NCI-H2196 (cell line): ENCODE measurements around the gene SLCO2B1.

Experiments
- DNase-seq: peaks from one replicate; lab custom pipeline; 2025; ENCODE audit not compliant: unreplicated experiment; lab: John Stamatoyannopoulos, UW

SLCO2B1 gene

GRCh38 chr11:75160880-75161279, 10.0 kb downstream of the SLCO2B1 start:
- no peak for DNase-seq

- no peak for DNase-seq
Measured at GRCh38 chr11:75161506-75162095, 10.7 kb downstream of the SLCO2B1 start.

DNA sequence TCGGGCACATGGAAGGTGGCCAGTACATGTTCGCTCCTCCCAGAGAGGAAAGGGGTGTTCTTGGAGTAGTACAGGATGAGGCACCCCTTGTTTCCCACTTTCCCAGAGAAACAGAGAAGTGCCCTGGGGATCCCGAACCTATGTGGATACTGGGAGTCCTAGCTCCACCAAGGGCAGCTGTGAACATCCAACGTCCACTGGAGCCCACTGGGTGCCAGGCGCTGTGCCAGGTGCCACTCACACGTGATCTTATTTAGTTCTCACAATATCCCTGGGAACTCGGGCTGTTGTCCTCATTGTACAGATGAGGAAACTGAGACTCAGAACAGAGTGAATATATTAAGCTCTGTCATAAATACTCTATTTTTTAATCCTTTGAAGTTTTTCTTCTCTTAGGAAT, 12.0 kb downstream of the SLCO2B1 start:
- no peak for DNase-seq

GRCh38 chr11:75163921-75164849, 13.3 kb downstream of the SLCO2B1 start:
- DNase-seq: no peak

DNA sequence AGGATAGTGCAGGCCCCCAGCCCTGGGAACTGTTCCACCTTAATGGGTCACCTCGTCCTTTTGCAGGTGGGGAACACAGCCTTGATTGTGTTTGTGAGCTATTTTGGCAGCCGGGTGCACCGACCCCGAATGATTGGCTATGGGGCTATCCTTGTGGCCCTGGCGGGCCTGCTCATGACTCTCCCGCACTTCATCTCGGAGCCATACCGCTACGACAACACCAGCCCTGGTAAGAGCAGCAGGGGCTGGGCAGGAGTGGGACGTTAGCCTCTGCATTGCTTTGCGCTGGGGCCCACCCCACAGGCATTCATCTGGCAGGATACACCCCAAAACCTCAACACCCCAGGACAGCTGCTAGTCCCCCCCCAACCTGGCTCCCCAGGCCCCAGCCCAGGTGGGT, 14.8 kb downstream of the SLCO2B1 start:
- DNase-seq: no peak

- no peak for DNase-seq
Measured at GRCh38 chr11:75166791-75167190, 15.9 kb downstream of the SLCO2B1 start.

DNA sequence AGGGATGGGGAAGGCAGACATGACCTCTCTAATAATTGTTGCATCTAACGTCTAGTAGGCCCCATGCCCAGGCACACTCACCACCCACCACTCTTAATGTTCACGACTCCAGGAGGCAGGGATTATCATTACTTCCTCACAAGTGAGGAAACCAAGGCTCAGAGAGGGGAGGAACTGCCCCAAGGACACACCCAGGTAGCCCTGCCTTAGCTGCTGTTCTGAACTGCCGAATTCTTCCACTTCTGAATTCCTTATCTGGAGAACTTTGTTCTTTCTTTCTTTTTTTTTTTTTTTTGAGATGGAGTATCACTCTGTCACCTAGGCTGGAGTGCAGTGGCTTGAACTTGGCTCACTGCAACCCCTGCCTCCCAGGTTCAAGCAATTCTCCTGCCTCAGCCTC, 16.7 kb downstream of the SLCO2B1 start:
- DNase-seq: no peak

DNA sequence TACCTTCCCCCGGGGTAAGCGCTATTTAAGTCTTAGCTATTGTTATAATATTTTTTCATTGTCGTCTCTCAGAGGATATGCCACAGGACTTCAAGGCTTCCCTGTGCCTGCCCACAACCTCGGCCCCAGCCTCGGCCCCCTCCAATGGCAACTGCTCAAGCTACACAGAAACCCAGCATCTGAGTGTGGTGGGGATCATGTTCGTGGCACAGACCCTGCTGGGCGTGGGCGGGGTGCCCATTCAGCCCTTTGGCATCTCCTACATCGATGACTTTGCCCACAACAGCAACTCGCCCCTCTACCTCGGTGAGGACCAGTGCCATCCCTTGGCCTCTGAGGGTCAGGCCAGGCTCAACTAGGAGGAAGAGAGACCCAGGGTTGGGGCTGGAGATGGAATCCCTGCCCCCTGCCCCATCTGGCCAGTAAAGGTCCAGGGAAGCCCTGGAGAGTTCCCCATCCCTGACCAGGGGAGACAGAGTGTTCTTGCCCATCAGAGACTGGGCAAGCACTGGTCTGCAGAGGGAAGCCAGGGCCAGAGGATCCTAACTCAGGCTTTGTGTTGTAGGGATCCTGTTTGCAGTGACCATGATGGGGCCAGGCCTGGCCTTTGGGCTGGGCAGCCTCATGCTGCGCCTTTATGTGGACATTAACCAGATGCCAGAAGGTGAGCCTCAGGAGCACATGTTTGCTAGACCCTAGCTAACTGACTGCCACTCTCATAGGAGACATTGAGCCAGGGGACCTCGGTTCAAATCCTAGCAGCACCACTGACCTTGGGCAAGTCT, 18.4 kb downstream of the SLCO2B1 start:
- no peak for DNase-seq

DNA sequence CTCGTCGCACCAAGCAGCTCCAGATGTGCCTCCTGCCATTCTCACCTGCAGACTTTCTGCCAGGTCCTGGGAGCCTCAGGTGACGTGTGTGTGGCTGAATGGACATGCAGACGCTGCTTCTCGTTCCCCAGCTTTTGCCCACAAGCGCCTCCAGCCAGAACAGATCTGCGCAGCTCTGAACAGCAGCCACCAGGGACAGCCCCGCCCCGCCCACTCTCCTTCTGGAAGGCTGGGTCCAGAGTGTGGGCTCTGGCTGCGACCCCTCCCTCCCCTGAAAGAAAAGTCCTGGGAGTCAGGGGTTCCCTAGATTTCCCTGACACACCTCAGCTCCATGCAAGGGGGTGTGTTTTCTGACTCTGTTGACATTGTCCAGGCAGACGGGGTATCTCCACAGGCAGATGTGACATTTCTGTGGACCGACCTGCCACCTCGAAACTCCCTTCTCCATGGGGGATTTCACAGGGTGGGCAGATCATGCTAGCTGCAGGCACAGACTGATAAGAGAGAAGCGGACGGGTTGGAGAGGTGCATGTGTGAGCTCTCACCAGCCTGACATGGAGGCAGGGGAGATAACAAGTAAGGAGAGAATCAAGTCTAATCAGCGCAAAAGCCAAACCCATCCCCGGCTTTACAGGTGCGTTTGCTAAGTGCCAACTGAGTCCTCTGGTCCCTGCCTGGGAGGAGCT, 19.8 kb downstream of the SLCO2B1 start:
- no peak for DNase-seq

DNA sequence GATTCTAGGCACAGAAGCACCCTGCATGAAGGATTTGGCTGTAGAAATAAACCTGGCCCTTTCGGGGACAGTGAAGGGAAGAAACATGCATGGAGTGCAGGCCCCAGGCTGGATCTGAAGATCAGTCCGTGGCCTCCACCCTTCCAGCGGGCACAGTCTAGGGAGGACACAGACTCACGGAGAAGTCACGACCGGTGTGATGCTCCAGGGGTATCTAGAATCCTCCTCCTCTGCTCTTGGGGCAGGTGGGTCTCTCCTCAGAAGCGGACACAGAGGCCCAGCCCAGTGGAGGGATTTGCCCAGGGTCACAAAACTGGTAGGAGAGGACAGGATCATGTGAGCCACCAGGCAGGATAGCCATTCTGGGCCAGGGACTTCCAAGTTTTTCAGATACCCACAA, 22.4 kb downstream of the SLCO2B1 start:
- no peak for DNase-seq

- no peak for DNase-seq
Measured at GRCh38 chr11:75174781-75175370, 24.0 kb downstream of the SLCO2B1 start.

DNA sequence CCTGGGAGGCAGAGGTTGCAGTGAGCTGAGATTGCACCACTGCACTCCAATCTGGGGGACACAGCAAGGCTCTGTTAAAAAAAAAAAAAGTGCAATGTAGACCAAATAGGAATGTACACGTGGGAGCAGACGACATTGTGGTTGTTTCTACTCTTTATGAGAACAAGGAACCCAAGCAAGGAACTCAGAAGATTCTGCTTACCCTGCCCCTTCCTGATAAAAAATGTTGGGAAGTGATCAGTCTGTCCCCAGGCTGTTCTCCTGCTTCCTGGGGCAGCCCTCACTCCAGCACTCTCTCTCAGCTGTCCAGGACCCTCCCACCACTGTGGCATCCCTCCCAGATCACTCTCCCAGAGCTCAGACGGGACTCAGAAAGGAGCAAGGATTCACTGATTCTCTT, 31.8 kb downstream of the SLCO2B1 start:
- no peak for DNase-seq

- no peak for DNase-seq
Measured at GRCh38 chr11:75184051-75184450, 33.1 kb downstream of the SLCO2B1 start.

DNA sequence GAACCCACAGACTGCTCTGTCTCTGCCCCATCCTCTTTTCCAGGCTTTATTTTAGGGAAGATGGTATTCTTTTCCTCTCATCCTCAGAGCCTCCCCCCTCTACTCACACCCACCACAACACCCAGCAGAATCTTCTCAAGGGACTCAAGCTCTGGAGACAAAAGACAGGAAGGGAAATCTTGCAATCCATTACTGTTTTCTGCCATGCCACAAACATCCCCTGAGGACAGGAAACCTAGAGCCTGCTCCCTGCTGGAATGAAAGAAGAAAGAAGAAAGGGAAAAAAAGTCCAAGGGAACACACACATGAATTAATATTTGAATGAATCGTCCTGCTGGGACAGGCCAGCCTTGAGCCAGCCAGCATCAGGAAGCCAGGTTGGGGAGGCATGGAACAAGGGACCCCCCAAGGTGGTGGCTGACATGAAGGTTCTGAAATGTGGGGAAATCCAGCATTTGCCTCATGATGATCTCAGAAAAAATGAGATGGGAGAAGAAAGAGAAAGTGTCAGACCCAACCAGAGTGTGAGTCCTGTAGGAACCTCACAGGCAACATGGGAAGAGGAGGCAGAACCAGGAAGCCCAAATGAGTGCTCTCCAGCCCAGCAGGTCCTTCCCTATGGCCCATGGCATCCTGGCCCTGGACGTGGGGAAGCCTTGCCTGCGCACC, 34.0 kb downstream of the SLCO2B1 start:
- no peak for DNase-seq

GRCh38 chr11:75185866-75186265, 35.0 kb downstream of the SLCO2B1 start:
- no peak for DNase-seq

DNA sequence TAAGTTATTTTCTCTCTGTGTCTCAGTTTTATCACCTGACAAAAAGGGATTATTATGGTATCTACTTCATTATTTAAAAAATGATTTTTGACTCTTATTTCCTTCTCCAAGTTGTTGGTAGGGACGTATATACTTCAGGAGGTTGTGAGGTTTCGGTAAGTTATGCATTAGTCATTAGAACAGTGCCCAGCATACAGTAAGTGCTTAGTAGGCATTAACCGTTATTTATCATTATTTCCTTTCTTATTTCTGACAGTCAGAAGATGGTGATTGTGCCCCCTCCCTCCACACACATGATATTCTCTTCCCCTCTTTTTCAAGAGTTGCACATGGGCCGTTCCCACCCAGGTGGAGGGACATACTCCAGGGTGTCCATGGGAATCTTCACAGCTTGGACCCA, 36.1 kb downstream of the SLCO2B1 start:
- DNase-seq: no peak

DNA sequence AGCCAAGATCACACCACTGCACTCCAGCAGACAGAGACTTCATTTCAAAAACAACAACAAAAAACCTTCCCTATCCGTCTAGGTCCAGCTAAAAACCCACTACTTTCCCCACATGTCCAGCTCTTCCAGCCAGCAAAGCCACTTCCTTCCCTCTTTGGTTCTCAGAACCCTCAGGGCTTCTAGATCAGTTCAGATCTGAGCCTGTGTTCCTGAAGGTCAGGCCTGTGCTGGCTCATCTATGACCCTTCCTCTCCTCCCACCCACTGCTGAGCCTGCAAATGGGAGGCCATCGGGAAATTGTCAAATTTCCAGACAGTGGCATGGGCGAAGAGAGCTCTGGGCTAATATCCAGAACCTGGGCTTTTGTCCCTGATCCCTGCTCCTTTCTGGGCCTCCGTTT, 37.8 kb downstream of the SLCO2B1 start:
- no peak for DNase-seq

GRCh38 chr11:75189108-75189507, 38.2 kb downstream of the SLCO2B1 start:
- no peak for DNase-seq

GRCh38 chr11:75189911-75190310, 39.0 kb downstream of the SLCO2B1 start:
- DNase-seq: no peak

DNA sequence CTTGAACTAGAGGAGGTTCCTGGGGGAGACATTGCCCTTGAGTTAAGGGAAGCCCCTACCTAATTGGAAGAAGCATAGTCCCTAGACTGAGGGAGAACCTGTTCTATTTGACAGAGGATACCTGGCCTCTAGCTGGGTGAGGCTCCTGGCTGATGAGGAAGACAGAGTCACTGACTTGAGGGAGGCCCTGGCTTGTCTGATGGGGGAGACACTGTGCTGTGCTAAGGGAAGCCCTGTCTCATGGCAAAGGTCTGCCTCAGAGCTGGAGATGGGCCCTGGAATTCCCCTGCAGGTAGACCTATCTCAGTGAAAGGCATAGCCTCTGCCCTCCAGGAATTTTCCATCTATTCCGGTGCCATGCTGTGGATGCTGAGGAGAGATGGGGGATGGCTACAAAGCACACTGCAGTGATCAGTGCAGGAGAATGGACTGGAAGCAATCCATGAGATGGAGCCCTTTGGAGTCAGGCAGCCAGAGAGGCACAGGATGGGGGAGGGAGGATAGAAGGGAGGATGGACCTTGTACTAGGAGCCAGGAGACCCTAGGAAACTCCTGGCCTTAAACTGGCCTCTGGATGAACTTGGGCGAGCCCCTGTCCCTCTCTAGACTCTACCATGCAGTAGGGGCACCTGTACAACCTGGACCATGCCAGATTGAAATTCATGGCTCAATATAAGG, 39.9 kb downstream of the SLCO2B1 start:
- DNase-seq: no peak
